Measurements from ENCODE around the gene OR8J3.

- TF ChIP-seq FOXM1 (IDR thresholded peaks at IDR 0.05; ENCODE audit: borderline replicate concordance) (no peak), SP1 (IDR thresholded peaks at IDR 0.05) (no peak), SUZ12 (IDR thresholded peaks at IDR 0.05) (no peak), FOXK2 (IDR thresholded peaks at IDR 0.05) (no peak), ARNT (IDR thresholded peaks at IDR 0.05) (no peak), NFRKB (IDR thresholded peaks at IDR 0.05) (no peak), BHLHE40 (IDR thresholded peaks at IDR 0.05; ENCODE audit: borderline replicate concordance) (no peak), LEF1 (IDR thresholded peaks at IDR 0.05; ENCODE audit: borderline replicate concordance) (no peak), ELF4 (IDR thresholded peaks at IDR 0.05) (no peak), HDGF (IDR thresholded peaks at IDR 0.05; ENCODE audit: borderline replicate concordance) (no peak), ZNF384 (IDR thresholded peaks at IDR 0.05) (no peak), FOXA1 (IDR thresholded peaks at IDR 0.05) (no peak), PKNOX1 (IDR thresholded peaks at IDR 0.05) (no peak)
These were observed 32.3 kb upstream of the OR8J3 start for GRCh38 chr11:56172256-56172830.

Data from HEK293T (cell line).